GM19351 (cell line): ENCODE measurements around the gene DYNLT2B.
"Not testable (repeated sequence)": the region's sequence is repeated elsewhere in the genome, so short reads cannot be mapped to it uniquely, and the experiment has no call there.

Experiments used
- ATAC-seq: cut with Tn5 transposase; IDR thresholded peaks from one replicate; pipeline ENCODE4 v1.9.1; 2021; ENCODE audit warnings: mild to moderate bottlenecking, moderate library complexity; ENCODE audit not compliant: unreplicated experiment

DYNLT2B gene

DNA sequence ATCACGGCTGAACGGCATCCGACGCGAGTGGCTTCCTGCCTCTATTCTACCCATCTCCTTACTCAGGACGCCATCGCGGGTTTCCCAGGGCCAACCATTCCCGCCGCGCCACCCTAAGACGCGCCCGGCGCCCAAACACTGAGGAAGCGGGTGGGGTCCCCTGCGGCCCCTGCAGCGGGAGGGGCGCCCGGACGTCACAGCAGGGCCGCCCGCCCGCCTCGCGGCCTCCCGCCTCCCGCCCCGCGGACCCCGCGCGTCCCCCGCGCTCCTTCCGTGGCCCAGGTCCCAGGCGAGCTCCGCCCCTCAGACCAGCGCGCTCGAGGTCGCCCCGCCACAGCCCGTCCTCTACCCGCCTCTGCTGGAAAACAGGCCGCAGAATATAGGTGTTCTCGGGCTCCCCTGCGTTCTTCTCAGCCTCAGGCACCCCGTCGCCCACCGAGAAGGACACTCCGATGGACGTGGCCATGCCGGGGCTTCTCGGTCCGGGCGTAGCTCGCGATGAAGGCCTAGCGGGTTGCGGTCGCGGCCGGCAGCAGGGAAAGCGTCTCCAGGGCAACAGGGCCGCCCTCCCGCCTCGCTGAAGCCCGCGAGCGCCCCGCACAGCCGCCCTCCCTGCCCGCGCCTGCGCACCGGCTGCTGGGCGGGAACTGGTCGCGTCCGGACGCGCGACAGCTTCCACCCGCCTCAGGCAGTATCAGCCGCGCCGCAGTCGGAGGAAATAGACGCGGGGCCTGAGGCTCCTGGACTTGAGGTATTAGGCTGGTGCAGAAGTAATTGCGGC, at the start of gene DYNLT2B:
Gene DYNLT2B (minus strand): TSS at position 554 of the 781 bp plus-strand sequence. CDS start 88 bp downstream, at position 466.
- ATAC-seq, result peak; percentile 76

DNA sequence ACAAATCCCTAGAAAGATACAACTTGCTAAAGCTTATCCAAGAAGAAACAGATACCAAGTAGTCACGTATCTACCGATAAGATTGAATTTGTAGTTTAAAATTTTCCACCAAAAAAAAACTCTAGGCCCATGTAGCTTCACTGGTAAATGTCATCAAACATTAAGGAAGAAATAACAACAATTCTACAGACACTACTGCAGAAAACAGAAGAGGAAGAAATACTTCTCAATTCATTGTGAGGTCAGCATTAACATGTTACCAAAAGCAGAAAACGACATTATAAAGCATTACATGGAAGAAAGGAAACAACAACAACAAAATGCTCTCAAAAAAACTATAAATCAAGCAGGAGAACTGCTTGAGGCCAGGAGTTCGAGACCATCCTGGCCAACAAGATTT, 47.7 kb upstream of the DYNLT2B start:
- ATAC-seq, result no peak

DNA sequence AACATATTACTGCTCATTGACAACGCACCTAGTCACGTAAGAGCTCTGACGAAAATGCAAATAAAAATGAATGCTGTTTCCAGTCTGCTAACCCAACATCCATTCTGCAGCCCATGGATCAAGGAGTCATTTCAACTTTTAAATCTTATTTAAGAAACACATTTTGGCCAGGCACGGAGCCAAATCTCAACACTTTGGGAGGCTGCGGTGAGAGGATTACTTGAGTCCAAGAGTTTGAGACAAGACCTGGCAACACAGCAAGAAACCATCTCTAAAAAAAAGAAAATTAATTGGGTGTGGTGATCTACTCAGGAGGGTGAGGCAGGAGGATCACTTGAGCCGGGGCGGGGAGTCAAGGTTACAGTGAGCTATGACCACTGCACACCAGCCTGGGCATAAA, 42.5 kb upstream of the DYNLT2B start:
- no peak for ATAC-seq

DNA sequence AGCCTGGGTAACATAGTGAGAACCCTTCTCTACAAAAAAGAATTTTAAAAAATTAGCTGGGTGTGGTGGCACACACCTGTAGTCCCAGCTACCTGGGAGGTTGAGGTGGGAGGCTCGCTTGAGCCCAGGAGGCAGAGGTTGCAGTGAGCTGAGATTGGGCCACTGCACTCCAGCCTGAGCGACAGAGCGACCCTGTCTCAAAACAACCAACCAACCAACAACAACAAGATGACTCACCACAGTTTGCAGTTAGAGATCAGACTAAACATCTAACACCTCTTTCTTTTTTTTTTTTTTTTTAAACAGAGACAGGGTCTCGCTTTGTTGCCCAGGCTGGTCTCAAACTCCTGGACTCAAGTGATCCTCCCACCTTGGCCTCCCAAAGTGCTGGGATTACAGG, 40.5 kb upstream of the DYNLT2B start:
- not testable (repeated sequence) for ATAC-seq

DNA sequence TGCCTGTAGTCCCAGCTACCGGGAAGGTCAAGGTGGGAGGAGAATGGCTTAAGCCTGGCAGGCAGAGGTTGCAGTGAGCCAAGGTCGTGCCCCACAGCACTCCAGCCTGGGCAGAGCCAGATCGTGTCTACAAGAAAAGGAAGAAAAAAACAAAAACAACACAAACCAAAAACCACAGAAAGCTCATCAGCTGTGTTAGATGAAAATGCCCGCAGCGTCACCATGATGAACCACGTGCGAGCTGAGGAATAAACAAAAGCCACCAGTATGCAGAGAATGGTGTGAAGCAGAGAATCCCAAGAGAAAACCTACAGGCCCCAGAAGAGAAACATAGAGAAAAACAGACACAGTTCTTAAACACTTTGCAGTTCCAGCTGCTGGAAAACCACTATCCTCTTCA, 39.9 kb upstream of the DYNLT2B start:
- ATAC-seq, result no peak

DNA sequence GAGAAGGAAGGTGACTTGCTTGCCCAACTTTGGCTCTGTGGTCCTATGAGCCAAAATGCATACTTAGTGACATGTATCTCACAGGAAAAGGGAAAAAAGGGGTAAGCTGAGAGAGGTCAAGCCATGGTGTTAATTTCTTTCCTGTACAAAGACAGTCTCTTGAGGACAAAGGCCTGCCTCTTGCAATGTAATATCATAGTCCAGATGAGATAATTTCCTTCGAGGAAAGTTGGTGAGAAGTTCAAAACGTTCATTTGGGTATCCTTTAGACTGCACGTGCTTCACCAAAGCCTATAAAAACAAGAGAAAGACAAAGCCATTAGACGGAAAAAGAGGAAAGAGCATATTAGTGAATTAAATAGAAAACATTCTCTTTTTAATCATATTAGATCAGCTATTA, 38.5 kb upstream of the DYNLT2B start:
- ATAC-seq, result no peak

DNA sequence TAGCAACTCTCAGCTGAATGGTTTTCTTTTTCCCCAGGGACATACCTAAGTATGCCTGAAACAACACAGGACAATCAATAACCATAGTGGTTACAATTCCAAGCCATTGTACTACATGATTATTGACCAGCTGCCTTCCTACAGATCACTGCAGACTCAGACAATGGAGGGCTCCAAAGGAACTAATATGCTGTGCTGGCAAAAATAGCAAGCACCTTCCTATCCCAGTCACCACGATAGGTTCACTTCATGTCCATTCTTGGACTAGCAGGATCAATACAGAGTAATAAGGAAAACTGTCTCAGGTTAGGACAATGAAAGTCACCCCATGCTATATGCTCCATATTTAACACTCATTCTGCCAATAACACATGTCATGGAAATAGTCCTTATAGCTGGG, 37.6 kb upstream of the DYNLT2B start:
- ATAC-seq, result no peak

DNA sequence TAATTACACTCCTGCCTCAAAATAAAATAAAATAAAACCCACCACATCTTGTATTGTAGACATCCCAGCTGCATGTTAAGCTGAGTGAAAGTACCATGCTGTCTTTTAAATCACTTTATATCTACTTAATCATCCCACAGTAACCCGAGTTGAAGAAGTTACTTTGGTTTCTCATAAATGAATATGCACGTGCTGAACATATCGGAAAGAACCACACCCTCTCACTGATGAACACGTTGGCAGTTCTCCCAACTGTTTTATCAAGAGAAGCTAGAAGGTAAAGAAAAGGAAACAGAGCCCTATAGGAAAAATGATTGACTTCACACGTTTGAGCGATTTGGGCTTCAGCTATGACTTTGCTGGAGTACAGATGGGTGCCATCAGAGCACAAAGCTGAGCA, 36.1 kb upstream of the DYNLT2B start:
- no peak for ATAC-seq

DNA sequence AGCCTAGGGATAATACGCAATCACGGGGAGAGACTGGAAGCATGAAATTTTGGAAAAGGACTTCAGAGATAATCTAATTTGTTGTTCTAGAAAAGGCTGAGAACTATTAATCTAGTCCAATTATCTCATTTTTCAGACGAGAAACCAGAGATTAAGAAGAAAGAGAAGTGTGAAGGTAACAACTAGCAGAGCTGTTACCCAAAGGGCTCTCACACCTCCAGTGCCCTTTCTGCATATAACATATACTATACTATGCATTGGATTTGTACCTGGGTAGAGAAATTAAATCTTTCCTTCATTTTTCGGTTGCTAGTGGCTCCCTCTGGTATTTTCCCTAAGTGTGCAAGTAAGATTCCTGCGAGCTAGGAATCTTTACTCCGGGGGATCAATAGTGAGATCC, 33.5 kb upstream of the DYNLT2B start:
- no peak for ATAC-seq

DNA sequence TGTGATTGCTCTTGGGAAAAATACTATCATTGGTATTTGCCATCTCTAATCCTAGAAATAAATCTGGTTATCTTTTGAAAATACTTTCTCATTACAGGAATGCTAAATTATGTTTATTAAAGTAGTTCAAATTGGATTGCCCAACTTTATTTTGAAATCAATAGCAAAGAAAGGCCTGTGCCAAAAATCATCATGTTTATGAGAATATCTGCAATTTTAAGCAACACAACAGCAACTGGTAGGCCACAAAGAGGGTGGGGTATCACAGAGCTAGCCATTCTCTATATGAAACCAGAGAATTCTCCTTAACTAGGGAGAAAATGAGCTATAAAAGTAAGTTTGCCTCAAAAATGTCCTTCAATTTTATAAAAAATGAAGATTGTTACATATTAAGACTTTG, 32.0 kb upstream of the DYNLT2B start:
- no peak for ATAC-seq

DNA sequence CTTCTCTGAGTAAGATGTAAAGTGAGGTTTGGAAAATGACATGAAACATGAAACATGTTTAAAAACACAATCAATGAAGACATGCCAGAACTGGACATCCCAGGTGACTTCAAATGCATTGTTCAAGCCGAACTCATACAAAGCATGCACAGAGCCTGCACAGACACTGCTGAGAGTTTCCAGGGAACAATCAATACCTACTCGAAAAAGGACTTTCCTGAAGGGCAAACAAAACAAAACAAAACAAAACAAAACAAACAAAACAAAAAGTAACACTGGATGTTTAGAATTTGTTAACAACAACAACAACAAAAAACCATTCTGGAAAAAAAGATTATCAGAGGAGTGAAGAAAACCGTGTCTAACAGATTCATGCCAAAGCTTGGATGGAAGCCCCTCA, 30.7 kb upstream of the DYNLT2B start:
- ATAC-seq, result no peak

DNA sequence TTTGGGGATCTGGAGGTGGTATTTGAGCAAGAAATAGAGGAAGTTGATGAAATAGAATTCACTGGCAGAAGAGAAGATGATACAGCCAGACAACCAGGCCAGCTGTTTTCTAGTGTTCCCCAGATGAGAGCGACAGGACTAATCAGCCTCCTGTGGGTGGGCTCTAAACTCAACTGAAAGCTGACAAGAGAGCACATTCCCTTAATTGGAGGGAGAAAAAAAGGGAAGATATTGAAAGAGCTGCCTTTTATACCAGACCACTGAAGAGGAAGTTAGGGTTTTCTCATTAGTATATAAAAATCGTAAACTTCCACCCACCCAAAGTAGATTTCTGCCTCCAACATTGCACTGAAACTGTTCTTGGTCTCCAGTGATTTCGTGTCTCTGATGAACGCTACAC, 26.6 kb upstream of the DYNLT2B start:
- no peak for ATAC-seq

DNA sequence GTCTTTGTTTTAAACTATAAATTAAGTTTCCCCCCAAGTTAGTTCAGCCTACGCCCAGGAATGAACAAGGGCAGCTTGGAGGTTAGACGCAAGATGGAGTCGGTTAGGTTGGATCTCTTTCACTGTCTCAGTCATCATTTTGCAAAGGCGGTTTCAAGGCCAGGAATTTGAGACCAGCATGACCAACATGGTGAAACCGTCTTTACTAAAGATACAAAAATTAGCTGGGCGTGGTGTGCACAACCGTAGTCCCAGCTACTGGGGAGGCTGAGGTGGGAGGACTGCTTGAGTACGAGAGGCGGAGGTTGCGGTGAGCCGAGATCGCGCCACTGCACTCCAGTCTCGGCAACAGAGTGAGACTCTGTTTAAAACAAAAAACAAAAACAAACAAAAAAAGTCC, 25.9 kb upstream of the DYNLT2B start:
- not testable (repeated sequence) for ATAC-seq

DNA sequence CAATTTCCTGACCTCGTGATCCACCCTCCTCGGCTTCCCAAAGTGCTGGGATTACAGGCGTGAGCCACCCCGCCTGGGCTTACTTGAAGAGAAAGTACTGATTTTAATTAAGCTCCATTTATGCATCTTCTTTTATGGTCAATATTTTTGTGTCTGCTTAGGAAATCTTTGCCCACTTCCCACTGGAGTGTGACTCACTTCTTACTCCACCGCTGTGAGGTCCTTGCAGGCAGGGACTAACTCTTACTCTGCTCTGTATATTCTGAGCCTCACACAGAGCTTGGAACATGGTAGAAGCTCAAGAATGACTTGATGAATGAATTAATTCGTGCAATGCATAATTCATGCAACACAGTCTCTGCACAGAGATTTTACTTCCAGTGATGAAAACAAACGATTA, 23.1 kb upstream of the DYNLT2B start:
- no peak for ATAC-seq

DNA sequence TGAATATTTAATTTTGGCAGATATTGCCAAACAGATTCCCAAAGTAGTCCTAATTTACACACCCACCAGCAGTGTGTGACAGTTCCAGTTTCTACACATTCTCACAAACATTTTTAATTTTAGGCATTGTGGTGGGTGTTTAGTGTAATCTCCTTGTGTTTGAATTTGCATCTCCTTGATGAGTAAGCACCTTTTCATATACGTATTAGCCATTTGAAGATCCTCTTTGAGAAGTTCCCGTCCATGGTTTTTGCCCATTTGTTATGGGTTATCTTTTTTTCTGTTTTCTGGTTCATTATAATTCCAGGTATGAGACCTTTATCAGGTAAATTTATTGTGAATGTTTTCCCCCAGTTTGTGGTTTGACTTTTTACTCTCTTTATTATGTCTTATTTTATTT, 22.4 kb upstream of the DYNLT2B start:
- ATAC-seq, result no peak

DNA sequence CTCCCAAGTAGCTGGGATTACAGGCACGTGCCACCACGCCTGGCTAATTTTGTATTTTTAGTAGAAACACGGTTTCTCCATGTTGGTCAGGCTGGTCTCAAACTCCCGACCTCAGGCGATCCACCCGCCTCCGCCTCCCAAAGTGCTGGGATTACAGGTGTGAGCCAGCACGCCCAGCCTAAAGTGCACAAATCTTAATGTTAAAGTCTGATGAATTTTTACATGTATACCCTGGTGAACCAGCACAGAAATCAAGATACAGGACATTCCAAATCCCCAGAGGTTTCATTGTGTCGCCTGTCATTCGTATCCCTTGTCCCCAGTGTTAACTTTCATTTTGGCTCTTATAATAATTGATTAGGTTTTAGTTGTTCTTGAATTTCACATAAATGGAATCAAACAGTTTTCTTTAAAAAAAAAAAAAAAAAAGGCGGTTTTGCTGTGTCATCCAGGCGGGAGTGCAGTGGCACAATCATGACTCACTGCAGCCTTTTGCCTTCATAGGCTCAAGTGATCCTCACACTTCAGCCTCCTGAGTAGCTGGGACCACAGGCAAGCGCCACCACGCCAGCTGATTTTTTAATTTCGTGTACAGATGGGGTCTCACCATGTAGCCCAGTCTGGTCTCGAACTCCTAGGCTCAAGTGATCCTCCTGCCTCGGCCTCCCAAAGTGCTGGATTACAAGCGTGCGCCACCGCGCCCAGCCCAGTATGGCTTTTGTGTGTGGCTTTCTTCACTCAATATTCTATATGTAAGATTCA, 21.6 kb upstream of the DYNLT2B start:
- no peak for ATAC-seq

DNA sequence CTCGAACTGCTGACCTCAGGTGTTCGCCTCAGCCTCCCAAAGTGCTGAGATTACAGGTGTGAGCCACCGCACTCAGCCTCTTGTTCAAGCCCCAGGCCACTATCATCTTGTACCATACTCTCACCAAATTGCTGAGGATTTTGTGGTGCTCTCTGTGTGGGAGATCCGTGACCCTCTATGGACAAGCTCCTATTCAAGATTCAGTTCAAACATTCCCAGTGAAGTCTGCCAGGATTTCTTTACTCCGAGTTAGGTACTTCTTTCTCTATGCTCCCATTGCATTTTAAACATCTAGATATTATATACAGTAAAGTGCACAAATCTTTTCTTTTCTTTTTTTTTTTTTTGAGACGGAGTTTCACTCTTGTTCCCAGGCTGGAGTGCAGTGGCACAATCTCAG, 21.0 kb upstream of the DYNLT2B start:
- ATAC-seq, result no peak

DNA sequence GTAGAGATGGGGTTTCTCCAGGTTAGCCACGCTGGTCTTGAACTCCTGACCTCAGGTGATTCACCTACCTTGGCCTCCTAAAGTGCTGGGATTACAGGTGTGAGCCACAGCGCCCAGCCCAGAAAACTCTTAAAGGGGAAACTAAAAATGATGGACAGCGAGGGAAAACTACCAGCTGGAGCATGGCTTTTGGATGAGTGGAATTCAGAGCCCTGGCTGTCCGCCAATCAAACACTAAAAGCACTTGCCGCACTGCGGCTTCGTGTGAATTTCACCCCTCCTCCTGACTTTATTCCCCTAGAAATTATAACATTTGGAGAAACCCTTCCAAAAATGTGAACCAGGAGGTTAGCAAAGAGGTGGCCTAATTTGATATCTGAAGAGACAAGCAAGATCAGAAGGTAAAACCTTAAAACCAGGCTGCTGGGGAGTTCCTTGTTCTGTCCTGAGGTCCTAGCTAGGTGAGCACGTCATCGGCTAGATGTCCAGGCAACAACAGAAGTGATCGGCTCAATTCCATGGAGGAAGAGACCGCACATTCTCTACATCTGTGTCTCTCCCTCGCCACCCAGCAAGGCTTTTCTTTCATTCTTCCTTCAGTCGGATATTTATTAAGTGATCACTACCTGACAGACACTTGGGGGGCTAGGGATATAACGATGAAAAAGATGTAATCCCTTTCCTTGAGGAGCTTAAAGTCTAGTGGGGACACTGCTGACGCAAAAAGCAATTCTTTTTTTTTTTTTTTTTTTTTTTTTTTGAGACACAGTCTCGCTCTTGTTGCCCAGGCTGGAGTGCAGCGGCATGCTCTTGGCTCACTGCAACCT, 18.5 kb upstream of the DYNLT2B start:
- no peak for ATAC-seq

DNA sequence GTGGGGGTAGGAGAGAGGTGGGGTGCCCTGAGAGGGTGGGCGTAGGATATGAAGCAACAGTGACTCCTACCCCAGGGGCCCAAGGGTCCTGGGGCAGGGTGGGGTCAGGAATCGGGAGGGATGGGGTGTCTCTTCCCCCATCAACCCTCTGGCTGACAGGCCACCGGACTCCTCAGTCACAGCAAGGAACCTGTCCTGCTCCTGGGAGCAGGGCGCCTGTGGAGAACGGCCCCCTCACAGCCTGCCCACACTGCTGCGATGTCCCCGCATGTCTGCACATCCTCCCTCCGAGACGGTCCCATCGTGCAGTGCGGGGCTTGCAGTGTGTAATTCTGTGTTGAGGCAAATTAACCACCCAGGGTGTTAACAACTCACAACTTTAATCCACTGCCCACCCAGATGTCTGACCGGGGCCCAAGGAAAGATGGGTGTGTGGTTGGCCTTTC, 17.5 kb upstream of the DYNLT2B start:
- ATAC-seq, result no peak

DNA sequence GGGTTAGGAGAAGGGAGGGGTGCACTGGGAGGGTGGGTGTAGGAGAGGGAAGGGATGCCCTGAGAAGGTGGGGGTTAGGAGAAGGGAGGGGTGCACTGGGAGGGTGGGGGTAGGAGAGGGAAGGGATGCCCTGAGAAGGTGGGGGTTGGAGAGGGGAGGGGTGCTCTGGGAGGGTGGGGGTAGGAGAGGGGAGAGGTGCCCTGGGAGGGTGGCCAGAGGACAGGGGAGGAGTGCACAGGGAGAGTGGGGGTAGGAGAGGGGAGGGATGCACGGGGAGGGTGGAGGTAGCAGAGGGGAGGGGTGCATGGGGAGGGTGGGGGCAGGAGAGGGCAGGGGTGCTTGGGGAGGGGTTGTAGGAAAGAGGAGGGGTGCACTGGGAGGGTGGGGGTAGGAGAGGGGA, 16.9 kb upstream of the DYNLT2B start:
- no peak for ATAC-seq

DNA sequence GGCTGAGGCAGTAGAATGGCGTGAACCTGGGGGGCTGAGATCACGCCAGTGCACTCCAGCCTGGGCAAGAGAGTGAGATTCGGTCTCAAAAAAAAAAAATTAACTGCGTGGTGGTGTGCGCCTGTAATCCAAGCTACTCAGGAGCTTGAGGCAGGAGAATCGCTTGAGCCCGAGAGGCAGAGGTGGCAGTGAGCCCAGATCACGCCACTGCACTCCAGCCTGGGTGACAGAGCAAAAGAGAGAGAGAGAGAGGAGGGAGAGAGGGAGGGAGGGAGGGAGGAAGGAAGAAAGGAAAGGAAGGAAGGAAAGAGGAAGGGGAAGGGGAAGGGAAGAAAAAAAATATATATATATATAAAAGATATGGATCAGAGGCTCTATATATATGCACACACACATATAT, 14.1 kb upstream of the DYNLT2B start:
- ATAC-seq, result no peak
